IMR-90 (cell line): ENCODE measurements around the gene CEP76. TPM values are rescaled to one million over a fixed set of nuclear protein-coding genes. Genes with fewer than 3 reads are reported as not detected.

ENCODE experiments used
- ATAC-seq: fragments of 200-7000 bp; cut with Tn5 transposase; 2 replicates; pipeline ENCODE4 v1.9.1; 2020; ENCODE audit warnings: low read depth, mild to moderate bottlenecking, moderate library complexity
- BruUV-seq: library from RNA; stranded (reverse); fragments of 400-500 nt; replicated peaks from 2 replicates; lab custom pipeline; 2021; lab: Mats Ljungman, UMichigan
- CTCF ChIA-PET: fragments of 300-600 bp; formaldehyde crosslinking; extraction: SDS; loops from one replicate; lab custom pipeline; 2021; ENCODE audit warnings: antibody characterized with exemption; lab: Yijun Ruan, JAX
- POLR2A ChIA-PET: fragments of 300-600 bp; sonication (Branson Sonifier 250); formaldehyde crosslinking; loops from one replicate; lab custom pipeline; 2022; ENCODE audit warnings: antibody characterized with exemption; ENCODE audit not compliant: unreplicated experiment; lab: Charles Lee
- DNase-seq: peaks from one replicate; pipeline ENCODE4 v3.0.0; 2013
- H2AFZ ChIP-seq: replicated peaks from 2 replicates; pipeline ENCODE3; 2013; ENCODE audit warnings: low read length, mild to moderate bottlenecking; ENCODE audit not compliant: poor library complexity
- H2AK5ac ChIP-seq: 2 replicates; pipeline ENCODE4 v1.6.1; 2013; ENCODE audit warnings: low read depth, low read length, inconsistent platforms
- H2AK9ac ChIP-seq: replicated peaks from 2 replicates; pipeline ENCODE3; 2013; ENCODE audit warnings: mild to moderate bottlenecking, low read depth, low read length, moderate library complexity; ENCODE audit not compliant: poor library complexity
- H2BK120ac ChIP-seq: 2 replicates; pipeline ENCODE4 v1.6.1; 2013; ENCODE audit warnings: low read depth, low read length, inconsistent platforms
- H2BK15ac ChIP-seq: 3 replicates; pipeline ENCODE4 v1.6.1; 2013; ENCODE audit warnings: low read depth, low read length, inconsistent platforms
- H2BK20ac ChIP-seq: 2 replicates; pipeline ENCODE4 v1.6.1; 2013; ENCODE audit warnings: low read depth, mild to moderate bottlenecking, inconsistent platforms, low read length, moderate library complexity
- H2BK5ac ChIP-seq: 2 replicates; pipeline ENCODE4 v1.6.1; 2013; ENCODE audit warnings: mild to moderate bottlenecking, low read depth, low read length, inconsistent platforms; ENCODE audit not compliant: poor library complexity, severe bottlenecking
- H3K14ac ChIP-seq: replicated peaks from 2 replicates; pipeline ENCODE4 v1.6.1; 2013; ENCODE audit warnings: low read depth, low read length, inconsistent platforms
- H3K18ac ChIP-seq: 2 replicates; pipeline ENCODE4 v1.6.1; 2013; ENCODE audit warnings: low read depth, low read length, control low read depth
- H3K23ac ChIP-seq: 2 replicates; pipeline ENCODE4 v1.6.1; 2013; ENCODE audit warnings: low read depth, low read length, inconsistent platforms
- H3K27ac ChIP-seq: 2 replicates; pipeline ENCODE4 v1.5.1; 2013; ENCODE audit warnings: mild to moderate bottlenecking, control low read depth, low read length; ENCODE audit not compliant: insufficient read depth
- H3K27me3 ChIP-seq: 2 replicates; pipeline ENCODE4 v1.6.1; 2013; ENCODE audit warnings: low read length; ENCODE audit not compliant: control insufficient read depth, insufficient read depth
- H3K36me3 ChIP-seq: 2 replicates; pipeline ENCODE4 v1.6.1; 2013; ENCODE audit warnings: low read length, mixed read lengths; ENCODE audit not compliant: control insufficient read depth, insufficient read depth
- H3K4ac ChIP-seq: 2 replicates; pipeline ENCODE4 v1.6.1; 2013; ENCODE audit warnings: low read depth, low read length, inconsistent platforms
- H3K4me1 ChIP-seq: 2 replicates; pipeline ENCODE4 v1.6.1; 2013; ENCODE audit warnings: low read length, mixed read lengths; ENCODE audit not compliant: control insufficient read depth, insufficient read depth
- H3K4me2 ChIP-seq: 2 replicates; pipeline ENCODE4 v1.6.1; 2013; ENCODE audit warnings: low read depth, mild to moderate bottlenecking, control low read depth, low read length, moderate library complexity
- H3K4me3 ChIP-seq: 2 replicates; pipeline ENCODE4 v1.5.1; 2013; ENCODE audit warnings: low read depth, mild to moderate bottlenecking, control low read depth, low read length, moderate library complexity; ENCODE audit not compliant: insufficient read depth
- H3K56ac ChIP-seq: 2 replicates; pipeline ENCODE4 v1.6.1; 2013; ENCODE audit warnings: low read length, inconsistent platforms; ENCODE audit not compliant: insufficient read depth; ENCODE audit errors: extremely low read depth
- H3K79me1 ChIP-seq, 2 experiments: 2 replicates each; pipeline ENCODE4 v1.6.1; 2013; ENCODE audit warnings: low read length in 2 of 2, inconsistent platforms in 1 of 2, low read depth in 1 of 2
- H3K9ac ChIP-seq: 2 replicates; pipeline ENCODE4 v1.6.1; 2013; ENCODE audit warnings: low read depth, low read length, control low read depth
- H3K9me1 ChIP-seq: 2 replicates; pipeline ENCODE4 v1.6.1; 2013; ENCODE audit warnings: low read length, inconsistent platforms; ENCODE audit not compliant: insufficient read depth
- H3K9me3 ChIP-seq: 2 replicates; pipeline ENCODE4 v1.6.1; 2013; ENCODE audit warnings: low read length; ENCODE audit not compliant: control insufficient read depth, insufficient read depth
- H4K20me1 ChIP-seq: 2 replicates; pipeline ENCODE4 v1.6.1; 2013; ENCODE audit warnings: low read length, inconsistent platforms; ENCODE audit not compliant: insufficient read depth
- H4K5ac ChIP-seq: 2 replicates; pipeline ENCODE4 v1.6.1; 2013; ENCODE audit warnings: mild to moderate bottlenecking, low read depth, low read length, control low read depth
- H4K8ac ChIP-seq, 2 experiments: 2 replicates each; pipeline ENCODE4 v1.6.1; 2013; ENCODE audit warnings: low read depth in 2 of 2, low read length in 2 of 2, control low read depth in 1 of 2, inconsistent platforms in 1 of 2
- H4K91ac ChIP-seq: 2 replicates; pipeline ENCODE4 v1.6.1; 2013; ENCODE audit warnings: low read depth, low read length, inconsistent platforms; ENCODE audit not compliant: insufficient read depth
- BHLHE40 ChIP-seq: fragments of 150-350 bp; IDR thresholded peaks from 2 replicates; pipeline ENCODE4 v1.6.1; 2016; ENCODE audit warnings: mild to moderate bottlenecking, low read depth, low read length
- CEBPB ChIP-seq: IDR thresholded peaks from 2 replicates; pipeline ENCODE4 v1.6.1; 2012; ENCODE audit warnings: low read depth, low read length, improper control_type of control experiment
- RCOR1 ChIP-seq: IDR thresholded peaks from 2 replicates; pipeline ENCODE4 v1.6.1; 2012; ENCODE audit warnings: mild to moderate bottlenecking, low read length, improper control_type of control experiment; ENCODE audit not compliant: insufficient replicate concordance
- WGBS, 2 experiments: methylation state at CpG; one replicate each; pipeline versions ENCODE4 v1.1.5 to v1.1.7; 2013; ENCODE audit warnings: missing lambda C conversion rate in 2 of 2; ENCODE audit not compliant: insufficient read length in 1 of 2; ENCODE audit errors: extremely low coverage in 2 of 2; 5-methylcytosine and 5-hydroxymethylcytosine counted together
- dilution Hi-C: fragments of 300-500 bp; cut with HindIII; formaldehyde crosslinking; loops from one replicate; pipeline ENCODE4 v1.14.3; 2018; ENCODE audit warnings: low sequenced_read_pairs; ENCODE audit not compliant: unreplicated experiment
- in situ Hi-C: fragments of 300-500 bp; cut with MboI; formaldehyde crosslinking; loops from 3 replicates; pipeline ENCODE4 v1.14.3; 2019; ENCODE audit warnings: low sequenced_read_pairs, inconsistent platforms, mixed read lengths
- intact Hi-C: fragments of 100-400 bp; cut with micrococcal nuclease; formaldehyde crosslinking; loops from 2 replicates; pipeline ENCODE4 v1.10.0; 2022
- polyA plus RNA-seq, 3 experiments: library from polyadenylated mRNA; depleted of rRNA; stranded (reverse); fragments of >200 nt; gene quantifications; 2 replicates each; pipeline ENCODE4 v1.2.3, GENCODE V29; 2012; ENCODE audit warnings: low replicate concordance in 1 of 3
- total RNA-seq: library from RNA; depleted of rRNA; stranded (reverse); fragments of >200 nt; gene quantifications from 2 replicates; pipeline ENCODE4 v1.2.3, GENCODE V29; 2012

Gene CEP76
- total and polyA plus RNA-seq, 2 of the 4 experiments (the other 2 are of a cell fraction): 5.1 to 8.1 TPM

- Histone ChIP-seq H2AK9ac (no peak overlapping the region), H3K4ac (no peak overlapping the region), H3K4me3 (no peak overlapping the region), H3K56ac (no peak overlapping the region), H2BK15ac (no peak overlapping the region), H3K79me1 (peaks cover 0 to 3% of the 10 kb centered on the region in 2 experiments; a peak in 1 of 4 replicates), H3K9me1 (no peaks in the 10 kb centered on the region), H2AK5ac (no peak overlapping the region), H4K5ac (no peak overlapping the region), H3K9me3 (no peaks in the 10 kb centered on the region), H2BK20ac (no peak overlapping the region), H3K4me2 (no peak overlapping the region), H4K91ac (no peak overlapping the region), H2AFZ (no peak overlapping the region), H2BK5ac (no peak overlapping the region), H3K9ac (no peak overlapping the region; the same call in 1 of the 2 replicates), H4K8ac (no peak overlapping the region), H4K20me1 (no peaks in the 10 kb centered on the region), H3K23ac (no peak overlapping the region), H3K18ac (no peak overlapping the region), H3K27ac (no peak overlapping the region), H3K27me3 (no peaks in the 10 kb centered on the region), H3K4me1 (0 out of 2 replicates have a peak, but pooled peaks cover 1% of the 10 kb centered on the region), H3K14ac (no peak overlapping the region), H3K36me3 (peaks cover 5% of the 10 kb centered on the region; the same call in 1 of the 2 replicates), H2BK120ac (no peak overlapping the region)
- TF ChIP-seq CEBPB (no peak), RCOR1 (no peak), BHLHE40 (no peak)
- ChIA-PET POLR2A (no interaction called here), CTCF (interaction anchor here (0.6 kb wide), 1 partner anchor 28 kb away, joined by 3 read pairs; no protein-coding TSS in a partner anchor)
- intact Hi-C loops: no loop called here
- in situ Hi-C loops: no loop called here
- no CpG with 5 or more reads among the region's 2 CpGs for WGBS, 2 experiments
- BruUV-seq: no TSS peak
- ATAC-seq (no peak), DNase-seq (no peak)
- dilution Hi-C loops: no loop called here
Observed at GRCh38 chr18:12694032-12694431, 8.5 kb downstream of the CEP76 start.
